ENCODE measurements around the gene CNNM2.
"Not testable (repeated sequence)": the region's sequence is repeated elsewhere in the genome, so short reads cannot be mapped to it uniquely, and the experiment has no call there.

The CNNM2 gene

GRCh38 chr10:103041391-103041790 is 123.3 kb downstream of the CNNM2 start:
- DNase-seq (ENCODE audit: low read depth), result no peak

DNA sequence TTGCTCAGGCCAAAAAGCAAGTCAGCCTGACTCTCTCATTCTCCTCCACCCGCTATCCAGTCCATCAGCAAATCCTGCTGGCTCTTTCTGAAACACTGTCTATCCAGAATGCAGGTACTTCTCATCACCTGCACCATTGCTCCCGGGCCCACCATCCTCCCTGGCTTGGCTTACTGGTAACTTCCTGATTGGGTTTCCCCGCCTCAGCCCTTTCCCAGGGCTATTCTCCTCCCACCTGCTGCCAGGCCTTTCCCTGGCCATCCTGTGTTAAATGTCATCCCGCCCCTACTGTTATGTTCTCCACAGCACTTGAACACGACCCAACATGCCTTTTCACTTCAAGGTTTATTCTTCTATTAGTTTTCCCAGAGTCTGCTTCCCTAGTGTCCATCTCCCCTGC is 124.0 kb downstream of the CNNM2 start:
- no peak for DNase-seq (ENCODE audit: low read depth)

GRCh38 chr10:103042908-103043307 is 124.8 kb downstream of the CNNM2 start:
- DNase-seq (ENCODE audit: low read depth), result no peak

GRCh38 chr10:103044942-103045489 is 126.9 kb downstream of the CNNM2 start:
- DNase-seq (ENCODE audit: low read depth), result no peak

GRCh38 chr10:103045961-103046360 is 127.9 kb downstream of the CNNM2 start:
- DNase-seq (ENCODE audit: low read depth), result no peak

DNA sequence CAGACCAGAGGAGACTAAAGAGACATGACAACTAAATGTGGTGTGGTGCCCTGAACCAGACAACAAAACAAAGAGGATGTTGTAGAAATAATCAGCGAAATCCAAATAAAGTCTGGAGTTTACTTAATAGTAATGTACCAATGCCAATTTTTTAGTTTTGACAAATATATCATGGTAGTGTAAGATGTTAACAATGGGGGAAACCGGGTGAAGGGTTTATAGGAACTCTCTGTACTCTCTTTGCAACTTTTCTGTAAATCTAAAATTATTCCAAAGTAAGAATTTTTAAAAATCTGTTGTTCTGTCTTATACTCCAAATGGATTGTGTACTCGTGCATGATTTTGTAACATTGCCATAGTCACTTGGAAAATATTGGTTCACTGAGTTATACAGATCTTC is 129.3 kb downstream of the CNNM2 start:
- no peak for DNase-seq (ENCODE audit: low read depth)

GRCh38 chr10:103049237-103049636 is 131.1 kb downstream of the CNNM2 start:
- DNase-seq (ENCODE audit: low read depth), result no peak

DNA sequence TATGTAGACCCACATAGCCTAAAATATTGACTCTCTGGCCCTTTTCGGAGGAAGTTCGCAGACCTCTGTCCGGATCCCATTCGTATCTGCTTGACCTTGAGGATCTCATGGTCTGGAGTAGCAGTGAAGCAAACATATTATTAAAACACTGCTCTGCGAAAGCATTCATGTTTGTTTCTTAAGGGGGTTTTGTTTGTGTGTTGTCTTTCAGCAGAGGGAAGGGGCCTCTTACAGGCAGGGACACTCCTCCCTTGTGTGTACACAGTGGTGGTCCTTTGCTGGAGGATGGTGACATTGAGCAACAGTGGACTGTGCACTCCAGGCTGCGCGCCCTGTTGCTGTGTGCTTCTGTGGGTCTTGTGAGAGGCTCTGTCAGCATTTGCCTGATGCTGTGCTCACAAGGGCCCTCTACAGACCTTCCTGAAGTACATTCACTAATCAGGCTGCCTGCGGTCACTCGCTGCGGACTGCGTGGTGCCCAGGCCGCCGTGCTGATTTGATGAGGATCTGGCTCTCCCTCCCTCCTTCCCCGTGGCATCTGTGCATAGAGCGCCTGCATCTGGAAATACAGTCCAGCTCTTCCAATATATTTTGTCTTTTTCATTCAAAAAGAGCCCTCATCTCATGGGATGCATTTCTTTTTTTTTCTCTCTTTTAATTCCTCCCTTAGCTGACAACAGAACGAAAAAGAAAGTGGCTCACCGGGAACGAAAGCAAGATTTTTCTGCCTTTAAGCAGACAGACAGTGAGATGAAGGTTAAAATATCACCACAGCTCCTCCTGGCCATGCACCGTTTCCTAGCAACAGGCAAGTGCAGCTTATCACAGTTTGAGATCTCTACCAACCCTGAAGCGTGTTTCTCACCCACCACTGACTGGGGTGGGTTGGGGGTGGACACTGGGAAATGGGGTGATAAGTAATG is 135.8 kb downstream of the CNNM2 start:
- peak; percentile 66 for DNase-seq (ENCODE audit: low read depth)

GRCh38 chr10:103054621-103055020 is 136.5 kb downstream of the CNNM2 start:
- DNase-seq (ENCODE audit: low read depth), result no peak

- no peak for DNase-seq (ENCODE audit: low read depth)
Measured at GRCh38 chr10:103055105-103055504, 137.0 kb downstream of the CNNM2 start.

DNA sequence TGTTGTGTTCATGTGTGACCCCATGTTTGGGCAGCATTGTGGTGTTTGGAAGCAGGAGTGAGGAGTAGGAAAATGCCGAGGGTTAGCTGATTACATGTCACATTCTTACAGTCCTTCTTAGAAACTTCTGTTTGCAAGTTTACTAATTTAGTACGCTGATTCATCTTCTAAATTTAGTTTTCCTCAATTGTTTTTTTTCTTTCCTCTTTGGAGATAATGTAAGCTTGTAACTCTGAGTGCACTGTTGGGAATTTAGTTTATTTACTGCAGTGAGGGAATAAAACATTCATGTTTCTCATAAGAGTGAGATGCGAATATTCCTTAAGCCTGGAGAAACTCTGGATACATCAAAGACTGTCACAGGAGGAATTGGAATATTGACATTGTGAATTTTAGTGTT is 139.9 kb downstream of the CNNM2 start:
- no peak for DNase-seq (ENCODE audit: low read depth)

DNA sequence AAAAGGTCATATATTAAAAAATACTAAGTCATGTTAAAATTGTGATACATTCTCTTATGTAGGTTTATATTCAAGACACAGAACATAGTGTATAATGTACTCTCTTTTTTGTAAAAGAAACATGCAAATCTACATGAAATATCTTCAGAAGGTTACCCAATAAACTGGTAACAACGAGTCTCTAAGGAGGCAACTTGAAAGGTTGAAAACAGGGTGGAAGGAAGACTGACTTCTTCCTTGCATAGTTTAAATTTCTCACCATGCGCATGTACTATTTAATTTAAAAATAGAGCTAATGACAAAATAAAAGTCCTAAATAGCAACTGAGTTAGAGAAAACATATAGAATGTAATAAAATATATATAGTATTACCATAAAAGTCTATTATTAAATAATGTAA is 142.5 kb downstream of the CNNM2 start:
- DNase-seq (ENCODE audit: low read depth), result no peak

- DNase-seq (ENCODE audit: low read depth), result no peak
Measured at GRCh38 chr10:103062854-103063590, 144.9 kb downstream of the CNNM2 start.

- no peak for DNase-seq (ENCODE audit: low read depth)
Measured at GRCh38 chr10:103064956-103065355, 146.9 kb downstream of the CNNM2 start.

DNA sequence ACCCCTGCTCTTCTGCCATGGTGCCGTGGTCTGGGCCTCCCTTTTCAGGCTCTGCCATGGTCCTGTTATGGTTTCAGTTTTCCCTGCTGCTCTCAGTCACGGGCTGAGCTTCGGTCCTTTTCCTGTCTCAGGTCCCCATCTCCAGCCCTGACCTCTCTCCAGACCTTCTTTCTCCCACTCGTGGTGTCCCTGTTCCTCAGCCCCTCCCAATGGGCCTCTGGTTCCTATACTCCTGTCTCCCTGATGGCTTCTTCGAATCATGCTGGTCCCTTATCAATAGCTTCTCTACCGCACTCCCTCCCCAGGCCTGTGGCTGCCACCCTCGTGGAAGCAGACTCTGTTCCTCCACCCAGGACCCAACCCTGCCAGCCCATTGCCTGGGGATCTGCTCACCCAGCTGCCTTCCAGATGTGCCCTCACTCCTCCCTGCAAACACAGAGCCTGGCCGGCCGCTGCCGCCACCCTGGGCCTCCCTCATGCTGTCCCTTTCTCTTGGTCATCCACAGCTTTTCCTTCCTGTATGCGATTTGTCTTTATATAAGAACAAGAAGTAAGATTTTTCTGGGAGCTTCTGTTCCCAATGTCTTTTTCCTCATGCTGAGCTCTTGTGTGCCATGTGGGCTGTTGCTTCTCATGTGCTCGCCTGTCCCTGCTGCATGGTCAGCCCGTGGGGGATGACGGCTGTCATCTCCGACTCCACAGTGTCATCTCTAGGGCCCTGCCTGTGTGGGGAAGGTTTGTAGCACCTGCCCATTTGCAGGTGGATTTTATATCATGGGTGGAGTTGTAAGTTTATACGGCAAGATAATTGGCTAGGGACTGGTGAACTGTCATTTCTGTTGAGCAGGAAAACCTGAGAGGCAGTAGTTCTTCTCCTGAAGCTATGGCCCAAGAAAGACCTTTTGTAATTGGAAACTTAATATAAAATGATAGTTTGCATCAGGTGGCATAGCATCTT is 148.3 kb downstream of the CNNM2 start:
- no peak for DNase-seq (ENCODE audit: low read depth)

GRCh38 chr10:103067099-103067477 is 149.0 kb downstream of the CNNM2 start:
- not testable (repeated sequence) for DNase-seq (ENCODE audit: low read depth)

DNA sequence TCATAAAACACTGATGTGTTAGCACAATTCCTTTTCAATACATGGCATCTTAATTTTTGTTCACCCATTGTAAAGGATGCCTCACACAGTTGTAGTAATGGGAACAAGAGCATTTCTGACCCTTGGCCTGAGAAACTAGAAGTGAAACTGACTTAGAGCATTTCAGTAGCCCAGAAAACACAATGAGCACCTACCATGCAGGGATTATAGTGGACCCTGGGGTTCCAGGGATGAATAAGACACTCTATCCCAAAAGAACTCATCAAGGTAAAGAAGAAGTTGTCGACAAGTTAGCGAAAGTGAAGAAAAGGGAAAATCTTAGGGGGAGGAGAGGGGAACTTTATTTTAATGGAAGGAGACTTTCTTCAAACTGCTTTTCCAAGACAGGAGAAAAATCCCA is 149.4 kb downstream of the CNNM2 start:
- no peak for DNase-seq (ENCODE audit: low read depth)

- no peak for DNase-seq (ENCODE audit: low read depth)
Measured at GRCh38 chr10:103067956-103068355, 149.9 kb downstream of the CNNM2 start.

GRCh38 chr10:103069453-103070331 is 151.6 kb downstream of the CNNM2 start:
- peak; percentile 17 for DNase-seq (ENCODE audit: low read depth)

- no peak for DNase-seq (ENCODE audit: low read depth)
Measured at GRCh38 chr10:103072276-103072675, 154.2 kb downstream of the CNNM2 start.

DNA sequence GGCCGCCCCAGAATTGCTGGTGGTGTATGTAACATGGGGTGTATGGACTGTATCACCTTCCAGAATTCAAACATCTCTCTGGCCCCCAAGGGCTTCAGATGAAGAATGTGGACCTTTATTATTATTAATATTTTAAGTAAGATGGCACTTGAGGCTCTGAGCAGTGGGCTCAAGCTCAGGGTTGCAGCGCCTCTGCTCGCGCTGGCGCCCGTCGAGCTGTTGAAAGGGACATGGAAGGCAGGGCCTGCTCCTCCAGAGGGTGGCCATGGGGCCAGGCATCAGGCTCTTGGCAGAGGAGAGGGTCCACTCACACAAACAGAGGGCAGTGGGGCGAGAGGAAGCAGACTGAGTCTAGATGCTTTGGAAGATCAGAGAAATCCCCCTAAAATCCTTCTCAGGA is 154.8 kb downstream of the CNNM2 start:
- DNase-seq (ENCODE audit: low read depth), result no peak
